SH-SY5Y (cell line): ENCODE measurements around the gene CFAP300.

Experiments used
- GATA2 ChIP-seq: IDR thresholded peaks from 2 replicates; pipeline ENCODE4 v1.6.1; 2011; ENCODE audit warnings: mild to moderate bottlenecking, low read depth, low read length
- GATA3 ChIP-seq: IDR thresholded peaks from 2 replicates; pipeline ENCODE4 v1.6.1; 2011; ENCODE audit warnings: low read depth, mild to moderate bottlenecking, low read length, moderate library complexity

GRCh38 chr11:102117472-102118113, 70.4 kb downstream of the CFAP300 start:
- TF ChIP-seq GATA3: no peak
- no peak for TF ChIP-seq GATA2
